HEK293T (cell line): ENCODE results near the gene CTIF.

ENCODE experiments used
- CTCF ChIA-PET: fragments of 350-600 bp; formaldehyde crosslinking; extraction: SDS; loops from one replicate; lab custom pipeline; 2021; ENCODE audit warnings: antibody characterized with exemption, inconsistent platforms; lab: Yijun Ruan, JAX
- POLR2A ChIA-PET: fragments of 350-600 bp; formaldehyde crosslinking; extraction: SDS; loops from one replicate; lab custom pipeline; 2020; ENCODE audit warnings: antibody characterized with exemption, inconsistent platforms; lab: Yijun Ruan, JAX
- DNase-seq: peaks from one replicate; pipeline ENCODE4 v3.0.0; 2012; ENCODE audit warnings: mixed read lengths; ENCODE audit errors: extremely low spot score
- ARNT ChIP-seq: fragments of 450-650 bp; IDR thresholded peaks from 2 replicates; pipeline ENCODE4 v1.6.1; 2017; ENCODE audit warnings: mild to moderate bottlenecking
- BHLHE40 ChIP-seq: fragments of 450-650 bp; IDR thresholded peaks from 2 replicates; pipeline ENCODE4 v1.6.1; 2016; ENCODE audit warnings: mild to moderate bottlenecking, moderate library complexity, borderline replicate concordance
- CTBP1 ChIP-seq: fragments of 450-650 bp; IDR thresholded peaks from 2 replicates; pipeline ENCODE4 v1.6.1; 2016; ENCODE audit warnings: borderline replicate concordance
- ELF4 ChIP-seq: fragments of 450-650 bp; IDR thresholded peaks from 2 replicates; pipeline ENCODE4 v1.6.1; 2017; ENCODE audit warnings: antibody characterized with exemption
- FOXA1 ChIP-seq: fragments of 450-650 bp; IDR thresholded peaks from 2 replicates; pipeline ENCODE4 v1.6.1; 2016; ENCODE audit warnings: mild to moderate bottlenecking
- FOXK2 ChIP-seq: fragments of 450-650 bp; IDR thresholded peaks from 2 replicates; pipeline ENCODE4 v1.6.1; 2016; ENCODE audit warnings: mild to moderate bottlenecking
- FOXM1 ChIP-seq: fragments of 450-650 bp; IDR thresholded peaks from 2 replicates; pipeline ENCODE4 v1.6.1; 2017; ENCODE audit warnings: mild to moderate bottlenecking, borderline replicate concordance
- HDGF ChIP-seq: fragments of 450-650 bp; IDR thresholded peaks from 2 replicates; pipeline ENCODE4 v1.6.1; 2017; ENCODE audit warnings: antibody characterized with exemption, borderline replicate concordance
- L3MBTL2 ChIP-seq: fragments of 450-650 bp; conservative IDR thresholded peaks from 2 replicates; pipeline ENCODE4 v1.6.1; 2016; ENCODE audit warnings: mild to moderate bottlenecking
- LEF1 ChIP-seq: fragments of 450-650 bp; IDR thresholded peaks from 2 replicates; pipeline ENCODE4 v1.6.1; 2017; ENCODE audit warnings: mild to moderate bottlenecking, borderline replicate concordance
- NFRKB ChIP-seq: fragments of 450-650 bp; IDR thresholded peaks from 2 replicates; pipeline ENCODE4 v1.6.1; 2016; ENCODE audit warnings: mild to moderate bottlenecking, moderate library complexity
- PKNOX1 ChIP-seq: fragments of 450-650 bp; IDR thresholded peaks from 2 replicates; pipeline ENCODE4 v1.6.1; 2016
- SP1 ChIP-seq: fragments of 450-650 bp; IDR thresholded peaks from 2 replicates; pipeline ENCODE4 v1.6.1; 2017
- SUZ12 ChIP-seq: fragments of 450-650 bp; IDR thresholded peaks from 2 replicates; pipeline ENCODE4 v1.6.1; 2016; ENCODE audit warnings: mild to moderate bottlenecking
- TARDBP ChIP-seq: fragments of 450-650 bp; IDR thresholded peaks from 2 replicates; pipeline ENCODE4 v1.6.1; 2016
- ZNF384 ChIP-seq: fragments of 450-650 bp; IDR thresholded peaks from 2 replicates; pipeline ENCODE4 v1.6.1; 2016

CTIF gene

GRCh38 chr18:48781988-48782363, 243.1 kb downstream of the CTIF start:
- no peak for DNase-seq
- ChIA-PET CTCF (no interaction called here), POLR2A (interaction anchor here (1.0 kb wide), 1 partner anchor 156 kb away, joined by 3 read pairs; no protein-coding TSS in a partner anchor)
- TF ChIP-seq L3MBTL2, result no peak

- no peak for DNase-seq
- TF ChIP-seq PKNOX1, result no peak
- TF ChIP-seq HDGF, result no peak
- no peak for TF ChIP-seq ELF4
- TF ChIP-seq ARNT, result no peak
- TF ChIP-seq LEF1, result no peak
- no peak for TF ChIP-seq BHLHE40
- no peak for TF ChIP-seq CTBP1
- TF ChIP-seq FOXK2, result no peak
- no peak for TF ChIP-seq FOXA1
- no peak for TF ChIP-seq TARDBP
- ChIA-PET POLR2A (interaction anchor here (1.0 kb wide), 1 partner anchor 156 kb away, joined by 3 read pairs; no protein-coding TSS in a partner anchor), CTCF (no interaction called here)
Measured at GRCh38 chr18:48782381-48782861, 243.6 kb downstream of the CTIF start.

GRCh38 chr18:48783616-48784520, 245.0 kb downstream of the CTIF start:
- DNase-seq, result no peak
- TF ChIP-seq SP1 (no peak), NFRKB (no peak), TARDBP (no peak), ZNF384 (no peak), PKNOX1 (no peak), ARNT (no peak), LEF1 (no peak), BHLHE40 (no peak), HDGF (no peak), ELF4 (no peak), SUZ12 (no peak), FOXA1 (no peak), L3MBTL2 (no peak)
- ChIA-PET POLR2A (interaction anchor here (0.6 kb wide), 1 partner anchor 23 kb away, joined by 3 read pairs; no protein-coding TSS in a partner anchor), CTCF (no interaction called here)

- no peak for DNase-seq
- TF ChIP-seq ARNT, result no peak
- no peak for TF ChIP-seq LEF1
- TF ChIP-seq BHLHE40, result no peak
- no peak for TF ChIP-seq FOXA1
- TF ChIP-seq ZNF384, result no peak
- TF ChIP-seq NFRKB, result no peak
- TF ChIP-seq HDGF, result no peak
- TF ChIP-seq PKNOX1, result no peak
- no peak for TF ChIP-seq SP1
- no peak for TF ChIP-seq SUZ12
- TF ChIP-seq ELF4, result no peak
- POLR2A ChIA-PET, result no interaction called here
- CTCF ChIA-PET, result no interaction called here
Measured at GRCh38 chr18:48784656-48785055, 245.8 kb downstream of the CTIF start.

GRCh38 chr18:48785091-48785614, 246.3 kb downstream of the CTIF start:
- DNase-seq, result no peak
- POLR2A ChIA-PET, result no interaction called here
- TF ChIP-seq SP1, result no peak
- TF ChIP-seq L3MBTL2, result no peak
- no peak for TF ChIP-seq TARDBP
- no peak for TF ChIP-seq BHLHE40
- CTCF ChIA-PET, result no interaction called here

GRCh38 chr18:48785736-48786454, 247.1 kb downstream of the CTIF start:
- ChIA-PET POLR2A (no interaction called here), CTCF (no interaction called here)
- TF ChIP-seq TARDBP, result no peak
- no peak for TF ChIP-seq CTBP1
- TF ChIP-seq HDGF, result no peak
- no peak for TF ChIP-seq FOXM1
- TF ChIP-seq FOXK2, result no peak
- TF ChIP-seq LEF1, result no peak
- no peak for TF ChIP-seq SP1
- TF ChIP-seq SUZ12, result no peak
- no peak for TF ChIP-seq L3MBTL2
- TF ChIP-seq ELF4, result no peak
- no peak for TF ChIP-seq FOXA1
- TF ChIP-seq NFRKB, result no peak
- no peak for TF ChIP-seq ARNT
- no peak for TF ChIP-seq BHLHE40
- TF ChIP-seq PKNOX1, result no peak
- DNase-seq, result no peak
